ENCODE data around the gene WNT7A. TPM values are rescaled to one million over a fixed set of nuclear protein-coding genes. Genes with fewer than 3 reads are reported as not detected.
A peak's percentile ranks its signal among the peaks of the same experiment; 100 is the strongest.

Gene WNT7A
- total RNA-seq, 1 donor from 2014 or later: not detected

DNA sequence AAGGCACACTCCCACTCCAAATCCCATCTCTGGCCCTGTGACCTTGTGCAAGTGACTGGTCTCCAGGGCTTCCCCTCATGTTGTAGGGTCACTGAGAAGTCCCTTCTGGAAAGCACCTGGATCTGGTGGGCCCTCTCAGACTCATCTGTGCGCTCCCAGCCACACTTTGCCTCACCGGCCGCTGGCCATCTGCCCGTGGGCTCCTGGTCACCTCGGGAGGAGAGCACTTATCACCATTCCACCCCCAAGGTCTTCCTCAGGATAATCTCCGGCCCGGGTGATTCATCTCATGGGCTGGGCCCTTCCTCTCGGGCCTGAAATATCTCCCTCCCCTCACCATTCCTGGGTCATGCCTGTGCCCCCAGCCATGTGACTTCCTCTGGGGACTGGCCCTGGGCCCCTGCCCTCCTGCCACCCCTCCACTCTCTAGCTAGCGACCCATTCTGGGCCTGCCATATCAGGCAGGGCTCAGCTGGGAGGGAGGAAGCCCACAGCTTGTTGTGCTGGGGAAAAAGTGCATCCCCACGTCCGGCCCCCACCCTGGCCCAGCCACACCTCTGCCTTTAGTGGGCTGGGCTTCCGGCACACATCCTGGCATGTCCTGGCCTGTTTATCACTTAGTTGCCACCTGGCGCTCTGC is 10.6 kb upstream of the WNT7A start:
- TF ChIP-seq, protein P1, sequence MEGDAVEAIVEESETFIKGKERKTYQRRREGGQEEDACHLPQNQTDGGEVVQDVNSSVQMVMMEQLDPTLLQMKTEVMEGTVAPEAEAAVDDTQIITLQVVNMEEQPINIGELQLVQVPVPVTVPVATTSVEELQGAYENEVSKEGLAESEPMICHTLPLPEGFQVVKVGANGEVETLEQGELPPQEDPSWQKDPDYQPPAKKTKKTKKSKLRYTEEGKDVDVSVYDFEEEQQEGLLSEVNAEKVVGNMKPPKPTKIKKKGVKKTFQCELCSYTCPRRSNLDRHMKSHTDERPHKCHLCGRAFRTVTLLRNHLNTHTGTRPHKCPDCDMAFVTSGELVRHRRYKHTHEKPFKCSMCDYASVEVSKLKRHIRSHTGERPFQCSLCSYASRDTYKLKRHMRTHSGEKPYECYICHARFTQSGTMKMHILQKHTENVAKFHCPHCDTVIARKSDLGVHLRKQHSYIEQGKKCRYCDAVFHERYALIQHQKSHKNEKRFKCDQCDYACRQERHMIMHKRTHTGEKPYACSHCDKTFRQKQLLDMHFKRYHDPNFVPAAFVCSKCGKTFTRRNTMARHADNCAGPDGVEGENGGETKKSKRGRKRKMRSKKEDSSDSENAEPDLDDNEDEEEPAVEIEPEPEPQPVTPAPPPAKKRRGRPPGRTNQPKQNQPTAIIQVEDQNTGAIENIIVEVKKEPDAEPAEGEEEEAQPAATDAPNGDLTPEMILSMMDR (IDR thresholded peaks at IDR 0.05; ENCODE audit: unreplicated experiment): no peak
- Mint-ChIP-seq H3K9me3 (ENCODE audit: unreplicated experiment) (no peaks in the 10 kb centered on the region), H3K27ac (ENCODE audit: unreplicated experiment) (no peak overlapping the region), H3K36me3 (ENCODE audit: low read depth, unreplicated experiment) (no peaks in the 10 kb centered on the region), H3K27me3 (ENCODE audit: unreplicated experiment) (peaks cover 3% of the 10 kb centered on the region), H3K4me1 (ENCODE audit: unreplicated experiment) (no peaks in the 10 kb centered on the region), H3K4me3 (ENCODE audit: unreplicated experiment) (no peak overlapping the region)
- no peak for DNase-seq (ENCODE audit: low spot score)

DNA sequence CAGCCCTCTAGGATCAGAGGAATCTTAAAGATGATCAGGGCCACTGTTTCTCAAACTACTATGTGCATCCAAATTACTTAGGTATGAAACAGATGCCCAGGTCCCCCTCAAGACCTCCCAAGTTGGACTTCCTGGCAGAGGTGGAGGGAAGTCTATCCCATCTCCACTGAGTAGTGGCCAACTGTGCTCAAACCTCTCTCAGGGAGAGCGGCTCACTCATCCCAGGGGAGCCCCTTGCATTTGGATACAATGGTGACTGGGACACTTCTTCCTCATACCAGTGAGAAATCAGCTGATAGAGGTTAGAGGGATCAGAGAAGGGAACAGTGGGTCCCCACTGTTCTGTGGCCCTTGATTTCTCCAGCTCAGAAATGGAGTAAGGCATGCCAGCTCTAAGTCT is 8.7 kb upstream of the WNT7A start:
- Mint-ChIP-seq H3K27me3 (ENCODE audit: unreplicated experiment) (peaks cover 10% of the 10 kb centered on the region), H3K4me3 (ENCODE audit: unreplicated experiment) (no peak overlapping the region)

DNA sequence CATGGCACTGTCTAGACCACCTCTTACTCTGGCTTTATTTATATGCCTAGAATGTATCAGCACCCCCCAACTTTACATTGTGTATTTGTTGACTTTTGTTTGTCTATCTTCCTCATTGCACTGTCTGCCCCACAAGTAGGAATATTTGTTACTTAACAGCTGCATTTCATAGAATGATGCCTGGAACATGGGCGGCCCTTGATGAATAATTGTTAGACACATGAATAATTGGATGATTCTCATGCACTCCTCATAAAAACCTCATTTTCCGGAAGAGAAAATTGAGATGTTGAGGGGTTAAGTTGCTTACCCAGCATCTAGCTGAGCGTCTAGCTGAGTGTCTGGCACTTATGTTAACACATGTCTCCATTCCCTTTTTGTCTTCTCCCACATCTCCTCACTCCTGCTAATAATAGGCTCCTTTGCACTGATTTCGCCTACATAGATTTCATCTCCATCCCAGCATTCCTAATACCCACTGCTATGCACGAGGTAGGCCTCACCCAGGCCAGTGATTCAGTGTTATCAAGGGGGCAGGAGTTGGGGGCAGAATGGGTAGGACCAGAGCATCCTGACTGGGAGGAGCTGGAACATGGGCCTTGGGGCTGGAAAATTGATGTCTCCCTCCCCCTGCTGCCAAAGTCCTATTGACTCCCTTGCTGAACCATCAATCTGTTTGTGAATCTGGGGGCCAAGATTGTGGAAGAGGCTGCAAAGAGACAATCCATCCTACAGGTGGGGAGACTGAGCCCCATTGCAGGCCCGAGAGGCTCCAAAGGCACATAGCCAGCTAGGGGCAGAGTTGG is 7.8 kb upstream of the WNT7A start:
- Mint-ChIP-seq H3K4me1 (ENCODE audit: unreplicated experiment) (no peaks in the 10 kb centered on the region), H3K27ac (ENCODE audit: unreplicated experiment) (no peak overlapping the region), H3K27me3 (ENCODE audit: unreplicated experiment) (peaks cover 13% of the 10 kb centered on the region), H3K4me3 (ENCODE audit: unreplicated experiment) (no peak overlapping the region), H3K36me3 (ENCODE audit: low read depth, unreplicated experiment) (no peaks in the 10 kb centered on the region), H3K9me3 (ENCODE audit: unreplicated experiment) (no peaks in the 10 kb centered on the region)
- no peak for DNase-seq (ENCODE audit: low spot score)
- TF ChIP-seq, protein P1 (IDR thresholded peaks at IDR 0.05; ENCODE audit: unreplicated experiment): no peak

More for the DNA sequence above, 8.7 kb upstream of the WNT7A start:
- DNase-seq (ENCODE audit: low spot score): no peak
- TF ChIP-seq, protein P1 (IDR thresholded peaks at IDR 0.05; ENCODE audit: unreplicated experiment): no peak
- no peaks in the 10 kb centered on the region for H3K4me1 Mint-ChIP-seq (ENCODE audit: unreplicated experiment)
- H3K9me3 Mint-ChIP-seq (ENCODE audit: unreplicated experiment): no peaks in the 10 kb centered on the region
- no peaks in the 10 kb centered on the region for H3K36me3 Mint-ChIP-seq (ENCODE audit: low read depth, unreplicated experiment)
- no peak overlapping the region for H3K27ac Mint-ChIP-seq (ENCODE audit: unreplicated experiment)

GRCh38 chr3:13886593-13887129 is 6.8 kb upstream of the WNT7A start:
- TF ChIP-seq, protein P1 (IDR thresholded peaks at IDR 0.05; ENCODE audit: unreplicated experiment): no peak
- Mint-ChIP-seq H3K27me3 (ENCODE audit: unreplicated experiment) (peaks cover 17% of the 10 kb centered on the region), H3K36me3 (ENCODE audit: low read depth, unreplicated experiment) (peaks cover 1% of the 10 kb centered on the region), H3K9me3 (ENCODE audit: unreplicated experiment) (no peaks in the 10 kb centered on the region), H3K4me1 (ENCODE audit: unreplicated experiment) (no peaks in the 10 kb centered on the region), H3K4me3 (ENCODE audit: unreplicated experiment) (no peak overlapping the region), H3K27ac (ENCODE audit: unreplicated experiment) (no peak overlapping the region)
- DNase-seq (ENCODE audit: low spot score): no peak

- Mint-ChIP-seq H3K4me3 (ENCODE audit: unreplicated experiment) (no peak overlapping the region), H3K36me3 (ENCODE audit: low read depth, unreplicated experiment) (peaks cover 8% of the 10 kb centered on the region), H3K9me3 (ENCODE audit: unreplicated experiment) (peaks cover 5% of the 10 kb centered on the region), H3K4me1 (ENCODE audit: unreplicated experiment) (peaks cover 3% of the 10 kb centered on the region), H3K27me3 (ENCODE audit: unreplicated experiment) (peaks cover 24% of the 10 kb centered on the region), H3K27ac (ENCODE audit: unreplicated experiment) (no peak overlapping the region)
- no peak for DNase-seq (ENCODE audit: low spot score)
- TF ChIP-seq, protein P1 (IDR thresholded peaks at IDR 0.05; ENCODE audit: unreplicated experiment): peak; percentile 41
Measured at GRCh38 chr3:13885704-13886010, 5.8 kb upstream of the WNT7A start.

Measured in endothelial cell (in vitro differentiated cells).